H54 (cell line): Measurements from ENCODE around the gene ACIN1.

Source experiments
- DNase-seq: peaks from one replicate; pipeline ENCODE4 v3.0.0; 2011; ENCODE audit warnings: low spot score, mixed read lengths; ENCODE audit not compliant: insufficient read length
- FAIRE-seq: peaks from 3 replicates; lab custom pipeline; 2011; peaks lifted over from hg19 to GRCh38; lab: Jason Lieb, UNC
- POLR2A ChIP-seq: IDR thresholded peaks from 2 replicates; pipeline ENCODE4 v1.6.1; 2011; ENCODE audit warnings: low read depth, mild to moderate bottlenecking, low read length

ACIN1 gene

GRCh38 chr14:23034498-23035302 is 60.2 kb downstream of the ACIN1 start, which contains the start of gene PSMB5:
PSMB5 (minus strand) TSS chr14:23034900; CDS start chr14:23034881, 19 bp downstream.
- TF ChIP-seq POLR2A: peak; percentile 71
- peak; percentile 79 for DNase-seq
- FAIRE-seq: peak; percentile 90

GRCh38 chr14:23033801-23034497 is 61.0 kb downstream of the ACIN1 start:
- no peak for DNase-seq
- no peak for FAIRE-seq
- TF ChIP-seq POLR2A: no peak

DNA sequence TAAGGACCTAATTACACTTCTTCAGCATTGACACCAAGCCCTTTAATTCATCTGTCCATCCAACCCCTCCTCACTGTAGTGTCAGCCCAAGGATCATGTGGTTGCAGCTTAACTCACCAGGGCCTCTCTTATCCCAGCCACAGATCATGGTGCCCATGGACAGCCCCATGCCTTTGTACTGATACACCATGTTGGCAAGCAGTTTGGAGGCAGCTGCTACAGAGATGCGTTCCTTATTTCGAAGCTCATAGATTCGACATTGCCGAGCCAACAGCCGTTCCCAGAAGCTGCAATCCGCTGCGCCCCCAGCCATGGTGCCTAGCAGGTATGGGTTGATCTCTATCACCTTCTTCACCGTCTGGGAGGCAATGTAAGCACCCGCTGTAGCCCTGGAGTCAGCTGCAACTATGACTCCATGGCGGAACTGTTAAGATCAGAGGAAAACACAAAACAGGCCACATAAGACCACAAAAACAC is 61.6 kb downstream of the ACIN1 start:
- DNase-seq (no peak), FAIRE-seq (no peak)
- no peak for TF ChIP-seq POLR2A

DNA sequence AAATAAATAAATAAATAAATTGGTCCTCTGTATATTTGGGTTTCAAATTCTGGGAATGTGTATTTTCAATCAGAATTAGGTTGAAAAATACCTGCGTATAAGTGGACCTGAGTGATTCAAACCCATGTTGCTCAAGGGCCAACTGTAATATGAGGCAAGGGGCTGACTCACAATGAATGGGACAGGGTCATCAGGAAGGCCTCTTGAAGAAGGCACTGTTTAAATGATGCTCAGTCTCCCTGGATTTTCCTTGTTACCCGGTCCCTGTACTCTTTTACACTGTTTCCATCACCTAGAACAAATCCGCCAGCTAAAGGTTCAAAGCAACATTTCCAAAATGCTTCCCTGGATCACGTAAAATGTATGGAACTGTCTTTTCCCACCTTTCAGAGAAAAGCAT is 64.0 kb downstream of the ACIN1 start:
- TF ChIP-seq POLR2A: no peak
- DNase-seq (no peak), FAIRE-seq (no peak)

- FAIRE-seq (no peak), DNase-seq (no peak)
- no peak for TF ChIP-seq POLR2A
Measured at GRCh38 chr14:23028799-23029198, 66.1 kb downstream of the ACIN1 start.

DNA sequence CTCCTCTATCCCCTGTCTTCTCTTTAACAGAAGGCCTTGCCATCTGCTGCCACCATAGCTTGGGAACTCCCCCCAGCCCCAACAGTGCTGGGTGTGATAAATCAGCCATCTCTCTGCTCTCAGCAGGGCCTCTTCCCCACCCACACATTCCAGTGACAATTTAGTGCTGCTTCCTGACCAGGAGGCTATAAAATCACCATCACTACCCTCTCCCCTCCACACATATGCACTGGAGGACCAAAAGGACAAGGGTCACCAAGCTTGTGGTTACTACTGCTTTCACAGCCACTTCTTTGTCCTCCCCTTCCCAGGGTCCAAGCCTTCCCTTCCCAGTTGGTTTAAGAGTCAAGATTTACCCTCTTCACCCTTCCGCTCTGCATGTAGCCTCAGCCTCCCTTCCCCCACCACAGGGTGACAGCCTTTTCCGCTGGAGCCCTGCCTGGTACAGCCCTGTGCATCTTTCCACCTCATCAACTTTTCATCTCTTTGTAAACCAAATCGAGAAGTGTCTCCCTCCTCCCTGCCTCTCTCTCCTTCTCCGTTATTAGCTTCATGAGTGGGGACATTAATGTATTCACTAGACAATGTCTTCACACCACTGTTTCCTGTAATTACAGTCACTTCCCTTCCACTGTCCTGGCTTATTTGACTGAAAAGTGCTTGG is 69.7 kb downstream of the ACIN1 start:
- no peak for DNase-seq
- FAIRE-seq: no peak
- no peak for TF ChIP-seq POLR2A

GRCh38 chr14:23024612-23025075 is 70.3 kb downstream of the ACIN1 start:
- DNase-seq: no peak

DNA sequence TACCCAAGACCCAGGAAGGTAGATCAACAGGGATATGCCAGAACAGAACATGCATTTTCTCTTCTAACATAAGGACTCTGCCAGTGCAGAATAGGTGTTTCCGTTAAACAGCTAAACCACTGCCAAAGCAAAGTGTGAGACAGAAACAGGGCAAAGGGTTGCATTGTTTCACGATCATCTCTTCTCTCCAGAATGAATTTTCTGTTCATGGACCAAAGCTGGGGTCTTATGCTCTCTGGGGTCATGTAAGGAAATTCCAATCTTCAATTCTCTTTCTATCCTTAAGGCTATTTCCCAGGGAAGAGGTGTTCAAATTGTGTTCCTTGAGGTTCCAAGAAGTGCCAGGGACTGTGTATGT is 71.2 kb downstream of the ACIN1 start:
- DNase-seq: no peak
- FAIRE-seq: no peak
- TF ChIP-seq POLR2A: no peak

More at GRCh38 chr14:23024612-23025075, 70.3 kb downstream of the ACIN1 start:
- no peak for FAIRE-seq
- TF ChIP-seq POLR2A: no peak

GRCh38 chr14:23023022-23023794 is 71.7 kb downstream of the ACIN1 start:
- no peak for TF ChIP-seq POLR2A
- DNase-seq (no peak), FAIRE-seq (no peak)

GRCh38 chr14:23021889-23022442 is 73.0 kb downstream of the ACIN1 start:
- no peak for FAIRE-seq
- no peak for DNase-seq
- TF ChIP-seq POLR2A: no peak

DNA sequence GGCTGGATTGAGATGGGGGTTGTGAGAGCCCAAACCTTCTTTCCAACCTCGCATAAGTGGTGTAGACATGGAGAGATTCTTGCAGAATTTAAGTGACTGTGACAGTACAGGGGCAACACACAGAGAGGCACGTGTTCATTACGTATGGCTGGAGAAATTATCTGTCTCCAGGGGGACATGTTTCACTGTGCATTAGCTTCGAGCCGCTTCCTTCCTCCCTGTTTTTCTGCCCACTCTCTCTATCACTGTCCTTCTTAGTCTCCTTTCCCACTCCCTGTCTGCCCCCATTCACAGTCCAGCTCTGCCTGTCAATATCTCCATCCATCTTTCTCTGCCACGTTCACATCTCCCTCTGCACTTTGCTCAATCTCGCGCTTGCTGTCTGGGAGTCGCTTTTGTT is 73.5 kb downstream of the ACIN1 start:
- FAIRE-seq (no peak), DNase-seq (no peak)
- TF ChIP-seq POLR2A: no peak

- FAIRE-seq (no peak), DNase-seq (no peak)
- no peak for TF ChIP-seq POLR2A
Measured at GRCh38 chr14:23020143-23021128, 74.5 kb downstream of the ACIN1 start.
